GM12872 (cell line): ENCODE results near the gene CLEC4M.

ENCODE experiments used
- TF ChIP-seq, protein P1 (sequence below): IDR thresholded peaks from 3 replicates; pipeline ENCODE4 v1.5.1; 2011; ENCODE audit warnings: low read depth, mild to moderate bottlenecking, low read length, moderate library complexity; ENCODE audit not compliant: insufficient read depth

Gene CLEC4M

DNA sequence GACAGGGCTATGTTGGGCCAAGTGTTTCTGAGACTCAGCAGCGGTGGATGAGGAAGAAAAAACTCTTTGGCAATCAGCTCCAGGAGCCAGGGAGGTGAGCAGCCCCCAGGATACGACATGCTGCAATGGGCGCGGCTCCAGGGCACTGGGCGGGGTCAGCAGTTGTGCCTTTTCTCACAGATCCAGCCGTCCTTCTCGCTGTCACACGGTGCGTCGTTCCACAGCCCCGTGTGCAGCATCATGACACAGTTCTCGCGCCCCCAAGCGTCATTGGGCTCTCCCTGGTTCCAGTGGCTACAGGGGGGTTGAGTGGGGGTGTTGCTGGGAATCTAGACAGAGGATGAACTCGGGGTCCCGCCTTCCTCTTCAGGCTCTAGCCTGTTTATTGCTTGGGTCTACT, 33.8 kb upstream of the CLEC4M start:
- TF ChIP-seq, protein P1, sequence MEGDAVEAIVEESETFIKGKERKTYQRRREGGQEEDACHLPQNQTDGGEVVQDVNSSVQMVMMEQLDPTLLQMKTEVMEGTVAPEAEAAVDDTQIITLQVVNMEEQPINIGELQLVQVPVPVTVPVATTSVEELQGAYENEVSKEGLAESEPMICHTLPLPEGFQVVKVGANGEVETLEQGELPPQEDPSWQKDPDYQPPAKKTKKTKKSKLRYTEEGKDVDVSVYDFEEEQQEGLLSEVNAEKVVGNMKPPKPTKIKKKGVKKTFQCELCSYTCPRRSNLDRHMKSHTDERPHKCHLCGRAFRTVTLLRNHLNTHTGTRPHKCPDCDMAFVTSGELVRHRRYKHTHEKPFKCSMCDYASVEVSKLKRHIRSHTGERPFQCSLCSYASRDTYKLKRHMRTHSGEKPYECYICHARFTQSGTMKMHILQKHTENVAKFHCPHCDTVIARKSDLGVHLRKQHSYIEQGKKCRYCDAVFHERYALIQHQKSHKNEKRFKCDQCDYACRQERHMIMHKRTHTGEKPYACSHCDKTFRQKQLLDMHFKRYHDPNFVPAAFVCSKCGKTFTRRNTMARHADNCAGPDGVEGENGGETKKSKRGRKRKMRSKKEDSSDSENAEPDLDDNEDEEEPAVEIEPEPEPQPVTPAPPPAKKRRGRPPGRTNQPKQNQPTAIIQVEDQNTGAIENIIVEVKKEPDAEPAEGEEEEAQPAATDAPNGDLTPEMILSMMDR, result no peak

DNA sequence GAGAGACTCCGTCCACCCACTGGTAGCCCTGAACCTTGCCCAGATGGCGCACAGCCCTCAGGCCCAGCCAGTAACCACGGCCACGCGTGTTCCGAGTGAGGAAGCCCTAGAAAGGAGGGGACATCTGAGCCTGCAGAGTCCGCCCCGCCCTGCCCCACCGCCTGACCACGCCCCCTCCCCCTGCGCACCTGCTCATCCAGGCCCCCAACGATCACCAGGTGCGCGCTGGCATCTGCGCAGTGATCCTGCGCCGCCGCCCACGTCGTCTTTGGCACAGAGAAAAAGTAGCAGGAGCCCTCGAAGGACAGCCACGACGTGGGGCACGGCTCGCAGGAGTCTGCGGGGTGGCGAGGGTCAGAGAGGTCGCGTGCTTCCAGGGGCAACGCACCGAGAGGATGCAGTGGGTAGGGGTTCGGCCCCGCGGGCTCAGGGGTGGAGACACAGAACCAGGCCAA, 33.2 kb upstream of the CLEC4M start:
- TF ChIP-seq, protein P1, result no peak

DNA sequence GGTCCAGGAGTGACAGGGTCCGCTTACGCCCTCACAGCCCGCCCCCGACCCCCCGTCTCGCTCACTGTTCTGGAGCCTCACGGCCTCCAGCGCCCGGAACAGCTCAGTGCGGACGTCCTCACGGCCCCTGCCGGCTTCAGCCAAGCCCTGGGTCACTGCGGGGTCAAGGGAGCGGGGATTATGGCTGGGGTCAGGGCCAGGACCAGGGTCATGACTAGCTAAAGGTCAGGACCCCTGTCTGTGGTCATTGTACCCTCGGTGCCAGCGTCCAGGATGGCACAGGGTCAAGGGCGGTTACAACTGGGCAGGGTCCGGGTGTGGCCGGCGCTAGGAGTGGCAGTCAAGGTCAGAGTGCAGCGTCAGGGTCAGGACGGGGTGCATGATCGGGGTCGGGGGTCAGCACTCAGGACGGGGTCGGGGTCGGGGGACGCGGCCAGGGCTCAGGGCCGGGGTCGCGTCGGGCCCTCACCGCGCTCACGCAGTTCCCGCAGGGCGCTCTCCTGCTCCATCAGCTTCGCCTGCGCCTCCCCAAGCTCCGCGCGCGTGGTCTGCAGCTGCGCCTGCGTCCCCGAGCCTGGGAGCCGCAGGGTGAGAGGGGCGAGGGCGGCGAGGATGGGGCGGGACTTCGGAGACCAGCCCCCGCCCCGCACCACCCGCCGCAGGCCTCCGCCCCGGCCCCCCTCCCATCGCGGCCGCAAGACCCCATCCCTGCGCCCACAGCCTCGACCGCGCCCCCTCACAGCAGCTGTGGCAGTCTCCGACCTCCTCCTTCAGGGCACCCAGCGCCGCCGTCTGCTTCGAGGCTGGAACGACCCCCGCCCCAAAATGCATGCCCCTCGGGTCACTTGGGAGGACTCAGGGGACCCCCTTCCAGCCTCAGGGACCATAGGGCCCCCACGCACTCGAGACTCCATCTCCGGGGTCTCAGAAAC, 32.5 kb upstream of the CLEC4M start:
- TF ChIP-seq, protein P1, result no peak

DNA sequence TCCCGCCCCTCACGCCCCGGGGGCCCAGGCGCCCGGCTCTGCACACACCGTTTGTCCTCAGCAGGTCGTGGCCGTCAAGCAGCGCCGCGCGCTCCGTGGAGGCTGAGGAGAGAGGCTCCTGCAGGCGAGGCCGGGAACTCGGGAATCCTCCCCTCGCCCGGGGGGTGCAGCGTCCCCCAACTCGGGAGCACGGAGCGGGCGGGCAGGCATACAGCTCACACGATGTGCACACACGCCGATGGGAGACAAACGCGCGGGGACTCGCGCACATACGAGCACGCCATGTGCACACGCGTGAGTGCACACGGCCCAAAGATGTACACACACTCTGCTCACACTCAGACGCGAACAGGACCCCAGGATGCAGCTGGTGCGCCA, 31.8 kb upstream of the CLEC4M start:
- TF ChIP-seq, protein P1, result no peak

DNA sequence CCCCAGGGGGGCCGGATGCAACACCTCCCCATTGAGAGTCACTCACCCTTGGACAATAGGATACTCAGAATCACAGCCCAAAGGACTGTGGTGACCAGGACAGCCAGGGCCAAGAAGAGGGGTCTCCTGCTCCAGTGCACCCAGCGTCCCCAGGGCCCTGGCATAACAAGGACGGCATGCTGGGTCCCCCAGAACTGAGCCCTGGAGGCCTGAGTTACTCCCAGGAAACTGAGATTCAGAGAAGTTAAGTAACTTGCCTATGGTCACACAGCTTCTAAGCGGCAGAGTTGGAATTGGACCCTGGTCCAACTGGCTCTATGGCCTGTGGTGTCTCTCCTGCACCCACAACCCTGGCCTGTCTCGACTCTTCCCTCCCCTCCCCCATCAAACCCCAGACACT, 31.4 kb upstream of the CLEC4M start:
- TF ChIP-seq, protein P1, result no peak

DNA sequence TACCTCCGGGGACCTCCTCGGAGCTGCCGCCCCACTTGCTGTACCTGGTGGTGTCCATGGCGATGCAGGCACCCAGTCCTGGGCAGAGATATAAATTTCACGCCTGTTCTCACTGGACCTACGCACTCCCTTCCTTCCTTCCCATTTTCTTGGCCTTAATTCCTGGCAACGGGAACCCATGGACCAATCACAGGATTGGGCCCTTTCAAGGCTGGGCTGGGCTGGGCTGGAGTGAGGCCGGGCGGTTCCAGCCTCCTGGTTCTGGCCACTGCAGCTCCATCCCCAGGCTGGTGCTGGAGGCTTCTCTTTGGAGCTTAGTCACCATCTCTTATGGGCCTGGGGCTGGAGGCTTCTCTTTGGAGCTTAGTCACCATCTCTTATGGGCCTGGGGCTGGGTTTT, 31.0 kb upstream of the CLEC4M start, which contains the start of gene CLEC4G:
CLEC4G (minus strand) TSS at position 66 of the 400 bp plus-strand sequence; CDS start at position 58, 8 bp downstream.
- TF ChIP-seq, protein P1, result no peak

DNA sequence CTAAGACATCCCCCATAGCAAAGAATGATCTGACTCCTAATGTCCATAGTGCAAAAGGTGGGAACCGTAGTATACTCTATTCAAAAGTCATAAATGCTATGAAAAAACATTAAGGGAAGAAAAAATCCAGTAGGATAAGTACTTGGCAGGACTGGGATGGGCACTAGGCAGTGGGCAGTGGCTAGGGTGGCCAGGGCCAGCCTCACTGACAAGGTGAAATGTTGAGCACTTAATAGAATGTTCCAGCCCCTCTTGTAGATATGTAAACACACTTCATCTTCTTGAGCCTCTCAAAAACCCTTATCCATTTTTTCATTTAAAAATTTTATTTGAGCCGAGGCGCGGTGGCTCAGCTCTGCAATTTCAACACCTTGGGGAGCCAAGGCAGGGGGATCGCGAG, 29.7 kb upstream of the CLEC4M start:
- TF ChIP-seq, protein P1, result no peak
